HepG2 (cell line): ENCODE data around the gene GALNT12.

Source experiments
- CBFB ChIP-seq: sonication (generic); formaldehyde crosslinking; IDR thresholded peaks from 2 replicates; pipeline ENCODE4 v1.4.0; 2020; ENCODE audit warnings: missing genetic modification reagents
- CTCF ChIP-seq: sonication (generic); formaldehyde crosslinking; IDR thresholded peaks from 2 replicates; pipeline ENCODE4 v1.5.0; 2020; ENCODE audit warnings: mild to moderate bottlenecking, missing genetic modification reagents, moderate library complexity
- EP300 ChIP-seq, 3 experiments: sonication (generic) in 1 of 3; formaldehyde crosslinking in 1 of 3; IDR thresholded peaks; 2 replicates each; pipeline versions ENCODE4 v1.5.1 to v1.6.1; 2011 to 2020; ENCODE audit warnings: low read depth in 2 of 3, low read length in 2 of 3, borderline replicate concordance in 1 of 3, improper control_type of control experiment in 1 of 3, mild to moderate bottlenecking in 1 of 3, missing genetic modification reagents in 1 of 3, moderate library complexity in 1 of 3
- JUN ChIP-seq: sonication (generic); formaldehyde crosslinking; IDR thresholded peaks from 2 replicates; pipeline ENCODE4 v1.4.0; 2020; ENCODE audit warnings: mild to moderate bottlenecking, missing genetic modification reagents
- NCOA1 ChIP-seq: sonication (generic); formaldehyde crosslinking; IDR thresholded peaks from 2 replicates; pipeline ENCODE4 v1.9.0; 2021; ENCODE audit warnings: missing genetic modification reagents
- NFIC ChIP-seq: IDR thresholded peaks from 2 replicates; pipeline ENCODE4 v1.6.1; 2012; ENCODE audit warnings: mild to moderate bottlenecking, low read length, inconsistent platforms
- POLR2A ChIP-seq, 2 experiments: IDR thresholded peaks; 2 replicates each; pipeline ENCODE4 v1.6.1; 2011; ENCODE audit warnings: low read depth in 2 of 2, low read length in 2 of 2, mild to moderate bottlenecking in 1 of 2, moderate library complexity in 1 of 2; ENCODE audit not compliant: insufficient read depth in 1 of 2
- REPIN1 ChIP-seq: sonication (generic); formaldehyde crosslinking; IDR thresholded peaks from 2 replicates; pipeline ENCODE4 v1.8.0; 2022; ENCODE audit warnings: missing genetic modification reagents, low read depth, mild to moderate bottlenecking, borderline replicate concordance
- SMAD1 ChIP-seq: sonication (generic); formaldehyde crosslinking; IDR thresholded peaks from 2 replicates; pipeline ENCODE4 v1.4.0; 2020; ENCODE audit warnings: missing genetic modification reagents, low read depth, mild to moderate bottlenecking, borderline replicate concordance
- TCF7L2 ChIP-seq: IDR thresholded peaks from 2 replicates; pipeline ENCODE4 v1.6.1; 2011; ENCODE audit warnings: mild to moderate bottlenecking, low read depth, low read length, moderate library complexity
- ZNF121 ChIP-seq: sonication (generic); formaldehyde crosslinking; IDR thresholded peaks from 2 replicates; pipeline ENCODE4 v1.5.0; 2020; ENCODE audit warnings: mild to moderate bottlenecking, missing genetic modification reagents
- ZNF17 ChIP-seq: sonication (generic); formaldehyde crosslinking; IDR thresholded peaks from 2 replicates; pipeline ENCODE4 v1.5.0; 2020; ENCODE audit warnings: mild to moderate bottlenecking, missing genetic modification reagents
- ZNF460 ChIP-seq: sonication (generic); formaldehyde crosslinking; IDR thresholded peaks from 2 replicates; pipeline ENCODE4 v1.5.1; 2020; ENCODE audit warnings: missing genetic modification reagents, mild to moderate bottlenecking, borderline replicate concordance

- TF ChIP-seq NFIC, result no peak
- no peak for TF ChIP-seq POLR2A (IDR thresholded peaks at IDR 0.05; ENCODE audit: insufficient read depth in 1 of 2, low read depth in 2 of 2, low read length in 2 of 2)
- no peak for TF ChIP-seq SMAD1 (CRISPR knock-in tag)
- TF ChIP-seq NCOA1 (CRISPR knock-in tag), result no peak
- no peak for TF ChIP-seq EP300 (IDR thresholded peaks at IDR 0.05; ENCODE audit: low read depth in 2 of 2, low read length in 2 of 2)
- no peak for TF ChIP-seq EP300 (CRISPR knock-in tag; IDR thresholded peaks at IDR 0.05; ENCODE audit: borderline replicate concordance)
- TF ChIP-seq CTCF (CRISPR knock-in tag), result no peak
- no peak for TF ChIP-seq REPIN1 (CRISPR knock-in tag)
- no peak for TF ChIP-seq ZNF17 (CRISPR knock-in tag)
- no peak for TF ChIP-seq ZNF121
- no peak for TF ChIP-seq JUN (CRISPR knock-in tag)
- no peak for TF ChIP-seq ZNF460 (CRISPR knock-in tag)
- TF ChIP-seq CBFB (CRISPR knock-in tag), result no peak
- no peak for TF ChIP-seq TCF7L2
Observed at GRCh38 chr9:98838868-98839565, 31.5 kb downstream of the GALNT12 start.
